Activated CD4-positive, alpha-beta T cell treated with anti-CD3 and anti-CD28 coated beads, Interleukin-2, amount 50 U/mL, for 1 hour (primary cell): Measurements from ENCODE around the gene SMIM41.

Experiments used
- DNase-seq: peaks from one replicate; pipeline ENCODE4 v3.0.0-alpha.2; 2020

Gene SMIM41

GRCh38 chr12:52066346-52067080 lies 13.0 kb upstream of the SMIM41 start:
- no peak for DNase-seq

- DNase-seq = no peak
These were observed 12.5 kb upstream of the SMIM41 start for GRCh38 chr12:52067081-52067374.

- peak; percentile 80 for DNase-seq
These were observed 9.9 kb upstream of the SMIM41 start, which contains the start of gene ATG101 for GRCh38 chr12:52069327-52070184. TSS of gene ATG101 (plus strand) at chr12:52069978. CDS start at chr12:52073651, 3,673 bp downstream.

GRCh38 chr12:52070185-52070925 lies 9.1 kb upstream of the SMIM41 start:
- no peak for DNase-seq

- DNase-seq = no peak
These were observed 5.7 kb upstream of the SMIM41 start for GRCh38 chr12:52073531-52074381.

- no peak for DNase-seq
These were observed 4.4 kb upstream of the SMIM41 start for GRCh38 chr12:52074971-52075724.

- no peak for DNase-seq
These were observed 2.7 kb upstream of the SMIM41 start for GRCh38 chr12:52076811-52077210.

GRCh38 chr12:52078276-52078675 lies 1.2 kb upstream of the SMIM41 start:
- no peak for DNase-seq

GRCh38 chr12:52080403-52081251 lies 1.1 kb downstream of the SMIM41 start:
- DNase-seq = no peak

GRCh38 chr12:52081263-52081733 lies 1.8 kb downstream of the SMIM41 start:
- DNase-seq = no peak

GRCh38 chr12:52082026-52082668 lies 2.6 kb downstream of the SMIM41 start:
- no peak for DNase-seq

- DNase-seq = no peak
These were observed 3.1 kb downstream of the SMIM41 start for GRCh38 chr12:52082669-52082987.

- peak; percentile 65 for DNase-seq
These were observed 3.6 kb downstream of the SMIM41 start for GRCh38 chr12:52082988-52083637.

- no peak for DNase-seq
These were observed 4.1 kb downstream of the SMIM41 start for GRCh38 chr12:52083638-52083996.

GRCh38 chr12:52084491-52085231 lies 5.2 kb downstream of the SMIM41 start:
- DNase-seq = no peak

- no peak for DNase-seq
These were observed 6.2 kb downstream of the SMIM41 start for GRCh38 chr12:52085682-52086180.

- no peak for DNase-seq
These were observed 6.9 kb downstream of the SMIM41 start for GRCh38 chr12:52086366-52086765.

- DNase-seq = no peak
These were observed 7.7 kb downstream of the SMIM41 start for GRCh38 chr12:52086944-52087835.
